Measurements from ENCODE around the gene GYPC.

The GYPC gene

DNA sequence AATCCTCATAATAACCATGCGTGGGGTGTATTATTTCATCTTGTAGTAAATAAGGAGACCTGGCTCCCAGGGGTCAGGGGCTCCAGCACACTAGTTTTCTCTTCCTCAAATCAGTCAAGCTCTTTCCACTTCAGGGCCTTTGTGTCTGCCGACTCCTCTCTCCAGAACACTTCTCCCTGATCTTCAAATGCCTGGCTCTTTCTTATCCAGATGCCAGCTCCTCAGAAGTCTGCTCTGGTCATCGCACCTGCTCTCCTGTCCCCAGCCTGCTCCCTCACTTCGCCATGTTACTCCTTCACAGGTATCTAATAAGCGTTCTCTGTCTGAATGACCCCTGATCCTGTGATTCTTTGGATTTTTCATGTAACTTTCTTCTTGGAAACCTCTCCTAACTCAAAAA, 62.0 kb downstream of the GYPC start:
- in situ Hi-C loops (cut with MboI; ENCODE audit: low sequenced_read_pairs, unreplicated experiment): no loop called here
- DNase-seq (ENCODE audit: low spot score): no peak
- TF ChIP-seq, protein P1, sequence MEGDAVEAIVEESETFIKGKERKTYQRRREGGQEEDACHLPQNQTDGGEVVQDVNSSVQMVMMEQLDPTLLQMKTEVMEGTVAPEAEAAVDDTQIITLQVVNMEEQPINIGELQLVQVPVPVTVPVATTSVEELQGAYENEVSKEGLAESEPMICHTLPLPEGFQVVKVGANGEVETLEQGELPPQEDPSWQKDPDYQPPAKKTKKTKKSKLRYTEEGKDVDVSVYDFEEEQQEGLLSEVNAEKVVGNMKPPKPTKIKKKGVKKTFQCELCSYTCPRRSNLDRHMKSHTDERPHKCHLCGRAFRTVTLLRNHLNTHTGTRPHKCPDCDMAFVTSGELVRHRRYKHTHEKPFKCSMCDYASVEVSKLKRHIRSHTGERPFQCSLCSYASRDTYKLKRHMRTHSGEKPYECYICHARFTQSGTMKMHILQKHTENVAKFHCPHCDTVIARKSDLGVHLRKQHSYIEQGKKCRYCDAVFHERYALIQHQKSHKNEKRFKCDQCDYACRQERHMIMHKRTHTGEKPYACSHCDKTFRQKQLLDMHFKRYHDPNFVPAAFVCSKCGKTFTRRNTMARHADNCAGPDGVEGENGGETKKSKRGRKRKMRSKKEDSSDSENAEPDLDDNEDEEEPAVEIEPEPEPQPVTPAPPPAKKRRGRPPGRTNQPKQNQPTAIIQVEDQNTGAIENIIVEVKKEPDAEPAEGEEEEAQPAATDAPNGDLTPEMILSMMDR (IDR thresholded peaks at IDR 0.05; ENCODE audit: borderline replicate concordance, control extremely low read depth, extremely low read depth, insufficient read depth, missing control alignments): no peak

DNA sequence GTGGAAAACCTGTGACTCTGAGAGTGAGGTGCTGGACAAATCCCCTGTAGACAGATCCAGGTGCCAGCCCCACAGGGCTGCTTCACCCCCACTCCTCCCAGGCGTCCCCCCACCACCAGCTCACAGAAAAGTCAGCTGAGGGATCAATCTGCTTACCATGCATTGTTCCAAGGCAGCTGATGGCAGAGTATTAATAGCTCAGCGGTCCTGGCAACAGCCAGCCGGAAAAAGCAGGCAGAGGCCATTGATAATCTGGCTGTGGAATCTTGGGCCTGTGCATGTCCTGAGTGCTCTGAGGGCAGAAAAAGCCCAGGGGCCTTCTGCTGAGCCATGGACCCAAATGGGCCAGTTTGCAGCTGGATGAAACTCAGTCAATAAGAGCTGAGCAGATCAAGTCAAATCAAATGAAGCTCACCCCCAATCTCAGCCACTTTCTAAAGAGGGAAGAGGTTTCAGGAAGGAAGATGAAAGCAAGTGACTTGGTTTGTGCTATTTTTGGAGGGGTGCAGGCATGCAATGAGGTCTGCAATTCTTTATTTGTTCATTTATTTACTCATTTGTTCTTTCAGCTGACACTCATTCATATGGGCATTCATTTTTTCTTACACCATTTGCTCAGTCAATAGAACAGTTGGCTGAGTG, 63.4 kb downstream of the GYPC start:
- TF ChIP-seq, protein P1 (IDR thresholded peaks at IDR 0.05; ENCODE audit: borderline replicate concordance, control extremely low read depth, extremely low read depth, insufficient read depth, missing control alignments): no peak
- in situ Hi-C loops (cut with MboI; ENCODE audit: low sequenced_read_pairs, unreplicated experiment): no loop called here
- no peak for DNase-seq (ENCODE audit: low spot score)

DNA sequence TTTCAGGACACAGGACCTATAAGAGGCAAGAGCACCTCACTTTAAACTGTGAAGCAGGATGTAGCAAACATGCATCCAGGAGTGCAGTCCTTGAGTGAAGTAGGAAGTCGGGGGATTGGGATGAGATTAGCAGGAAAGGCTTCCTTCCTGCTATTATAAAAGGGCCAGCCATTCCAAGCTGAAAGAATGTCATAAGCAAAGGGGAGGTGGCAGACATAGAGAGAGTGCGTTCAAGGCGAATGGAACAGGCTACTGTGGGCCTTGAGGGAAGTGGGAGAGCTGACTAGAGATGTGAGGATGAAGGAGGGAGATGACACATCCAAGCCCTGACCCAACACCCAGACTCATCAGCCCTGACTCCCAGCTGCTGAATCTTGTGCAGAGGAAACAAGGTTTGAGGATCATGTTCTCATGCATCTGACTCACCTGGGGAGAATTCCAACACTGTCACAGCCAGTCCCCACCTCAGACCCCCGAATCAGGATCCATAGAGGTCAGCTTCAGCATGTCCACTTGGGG, 63.9 kb downstream of the GYPC start:
- no peak for DNase-seq (ENCODE audit: low spot score)
- TF ChIP-seq, protein P1 (IDR thresholded peaks at IDR 0.05; ENCODE audit: borderline replicate concordance, control extremely low read depth, extremely low read depth, insufficient read depth, missing control alignments): no peak
- in situ Hi-C loops (cut with MboI; ENCODE audit: low sequenced_read_pairs, unreplicated experiment): no loop called here

DNA sequence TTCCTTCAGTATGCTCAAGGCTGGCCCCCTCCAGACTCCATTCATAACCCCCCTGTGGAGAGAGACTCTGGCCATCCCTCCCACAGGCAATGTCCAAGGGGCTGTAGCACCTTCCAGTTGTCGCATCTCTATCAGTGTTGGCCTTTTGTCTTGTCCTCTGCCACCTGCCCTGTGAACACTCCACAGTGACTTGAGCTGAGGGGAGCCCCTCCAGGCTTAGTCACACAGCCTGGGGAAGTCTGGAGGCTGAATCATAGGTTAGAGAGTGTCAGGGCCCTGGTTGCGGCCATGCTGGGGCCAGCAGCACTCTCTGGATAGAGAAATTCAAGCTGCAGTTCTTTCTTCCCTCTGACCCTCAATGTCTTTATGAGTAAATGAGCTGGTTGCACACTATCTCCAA, 64.7 kb downstream of the GYPC start:
- in situ Hi-C loops (cut with MboI; ENCODE audit: low sequenced_read_pairs, unreplicated experiment): no loop called here
- TF ChIP-seq, protein P1 (IDR thresholded peaks at IDR 0.05; ENCODE audit: borderline replicate concordance, control extremely low read depth, extremely low read depth, insufficient read depth, missing control alignments): no peak
- no peak for DNase-seq (ENCODE audit: low spot score)

DNA sequence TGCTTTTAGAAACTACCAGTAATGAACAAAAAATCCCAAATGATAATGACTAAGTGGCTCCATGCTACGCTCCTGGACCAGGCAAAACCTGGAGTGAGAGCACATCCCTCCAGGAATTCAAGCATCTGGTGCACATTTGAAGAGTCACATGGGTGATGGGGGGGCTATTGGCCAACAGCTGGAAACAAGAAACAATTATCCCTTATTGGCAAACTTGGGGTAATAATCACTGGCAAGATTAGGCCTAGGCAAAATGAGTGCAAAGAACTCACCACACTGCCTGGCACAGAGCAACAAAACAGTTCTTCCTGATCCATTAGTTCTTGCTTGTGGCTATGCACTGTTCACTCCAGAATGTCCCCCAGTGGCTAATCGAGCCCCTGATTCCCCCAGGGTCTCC, 66.1 kb downstream of the GYPC start:
- in situ Hi-C loops (cut with MboI; ENCODE audit: low sequenced_read_pairs, unreplicated experiment): no loop called here
- DNase-seq (ENCODE audit: low spot score): no peak
- TF ChIP-seq, protein P1 (IDR thresholded peaks at IDR 0.05; ENCODE audit: borderline replicate concordance, control extremely low read depth, extremely low read depth, insufficient read depth, missing control alignments): no peak

DNA sequence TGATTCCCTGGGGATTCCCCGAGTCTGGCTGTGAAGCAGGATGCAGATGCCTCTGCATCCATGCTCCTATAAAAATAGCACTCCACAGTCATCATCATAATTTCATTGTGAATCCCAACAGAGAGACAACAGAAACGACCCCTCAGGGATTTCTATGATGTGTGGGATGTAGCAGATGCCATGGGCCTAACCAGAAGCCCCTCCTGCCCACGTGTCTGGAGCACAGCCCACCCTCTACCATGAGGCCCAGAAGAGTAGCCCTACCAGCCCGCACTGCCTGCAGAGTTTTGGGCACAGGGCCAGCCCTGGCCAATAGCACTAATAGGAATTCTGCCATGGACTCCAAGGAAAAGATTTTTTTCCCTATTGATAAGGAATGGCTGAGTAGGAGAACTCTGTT, 66.6 kb downstream of the GYPC start:
- no peak for DNase-seq (ENCODE audit: low spot score)
- TF ChIP-seq, protein P1 (IDR thresholded peaks at IDR 0.05; ENCODE audit: borderline replicate concordance, control extremely low read depth, extremely low read depth, insufficient read depth, missing control alignments): no peak
- in situ Hi-C loops (cut with MboI; ENCODE audit: low sequenced_read_pairs, unreplicated experiment): no loop called here
